HG02571 (cell line): ENCODE measurements around the gene CNTN1.

ENCODE experiments used
- ATAC-seq: cut with Tn5 transposase; IDR thresholded peaks from one replicate; pipeline ENCODE4 v1.9.1; 2021; ENCODE audit warnings: mild to moderate bottlenecking, moderate library complexity; ENCODE audit not compliant: unreplicated experiment

Gene CNTN1

DNA sequence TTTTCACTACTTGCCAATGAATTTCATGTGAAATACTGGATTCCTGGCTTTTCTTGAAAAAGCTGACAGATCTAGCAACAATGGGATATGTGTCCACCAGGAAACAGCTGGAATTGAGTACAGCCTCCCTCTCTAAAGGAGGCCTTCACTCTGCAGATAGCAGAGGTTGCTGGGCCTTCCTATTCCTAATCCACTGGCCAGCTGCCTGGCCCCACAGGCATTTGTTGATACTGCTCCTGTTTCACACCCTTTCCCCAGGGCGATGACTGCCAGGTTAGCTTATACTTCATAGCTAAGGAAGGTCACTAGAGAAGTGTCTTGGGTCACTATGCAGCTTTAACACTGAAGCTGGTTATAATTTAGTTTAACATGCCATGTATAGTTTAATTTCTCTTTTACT lies 408.3 kb downstream of the CNTN1 start:
- ATAC-seq, result no peak

- no peak for ATAC-seq
Measured at GRCh38 chr12:41101806-41102205, 409.6 kb downstream of the CNTN1 start.

DNA sequence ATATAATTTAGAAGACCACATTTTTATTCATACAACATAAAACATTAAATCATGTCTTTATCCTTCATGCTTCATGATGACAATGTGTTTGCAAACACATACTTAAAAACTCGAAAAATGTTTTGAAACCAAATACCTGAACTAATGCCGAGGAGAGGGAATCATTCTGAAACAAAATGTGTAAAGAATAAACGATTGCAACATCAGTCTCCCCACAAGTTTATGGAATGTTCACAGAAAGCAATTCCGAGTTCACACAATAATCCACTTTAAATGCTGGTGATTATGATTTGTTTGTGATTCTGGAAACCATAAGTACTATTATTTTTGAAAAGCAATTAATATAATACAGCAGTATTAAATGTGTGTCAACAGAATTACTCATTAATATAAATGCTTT lies 411.4 kb downstream of the CNTN1 start:
- ATAC-seq, result no peak

GRCh38 chr12:41106315-41106714 lies 414.1 kb downstream of the CNTN1 start:
- no peak for ATAC-seq

- no peak for ATAC-seq
Measured at GRCh38 chr12:41108032-41108431, 415.8 kb downstream of the CNTN1 start.

GRCh38 chr12:41112903-41113302 lies 420.7 kb downstream of the CNTN1 start:
- ATAC-seq, result no peak

GRCh38 chr12:41120211-41120610 lies 428.0 kb downstream of the CNTN1 start:
- no peak for ATAC-seq

GRCh38 chr12:41121374-41121773 lies 429.1 kb downstream of the CNTN1 start:
- no peak for ATAC-seq
